OCI-LY1 (cell line): ENCODE data around the gene ACSS1.

Experiments
- H2AFZ ChIP-seq: fragments of 200-600 bp; sonication (generic), shearing (Covaris generic); 2 replicates; pipeline ENCODE4 v1.6.0; 2014; ENCODE audit warnings: antibody characterized with exemption, mild to moderate bottlenecking, low read length
- H3F3A ChIP-seq: fragments of 200-600 bp; sonication (generic), shearing (Covaris generic); 2 replicates; pipeline ENCODE4 v1.6.0; 2014; ENCODE audit warnings: mild to moderate bottlenecking, antibody characterized with exemption, low read length, moderate library complexity; ENCODE audit not compliant: insufficient read depth
- H3K27ac ChIP-seq: fragments of 200-600 bp; sonication (generic); 2 replicates; pipeline ENCODE4 v1.5.1; 2014; ENCODE audit warnings: low read length, mixed run types, mild to moderate bottlenecking, low read depth; ENCODE audit not compliant: poor library complexity, severe bottlenecking
- H3K27me3 ChIP-seq: fragments of 200-600 bp; sonication (generic); 2 replicates; pipeline ENCODE4 v1.6.0; 2014; ENCODE audit warnings: antibody characterized with exemption, mild to moderate bottlenecking, low read length, moderate library complexity; ENCODE audit not compliant: insufficient read depth
- H3K36me3 ChIP-seq: fragments of 200-600 bp; sonication (generic); 2 replicates; pipeline ENCODE4 v1.6.1; 2014; ENCODE audit warnings: mild to moderate bottlenecking, antibody characterized with exemption, low read length, moderate library complexity, mixed read lengths; ENCODE audit not compliant: insufficient read depth
- H3K4me1 ChIP-seq: fragments of 200-600 bp; sonication (generic); 2 replicates; pipeline ENCODE4 v1.5.1; 2014; ENCODE audit warnings: mild to moderate bottlenecking, low read length, moderate library complexity; ENCODE audit not compliant: insufficient read depth, severe bottlenecking
- H3K4me2 ChIP-seq: fragments of 200-600 bp; sonication (generic), shearing (Covaris generic); 2 replicates; pipeline ENCODE4 v1.6.1; 2014; ENCODE audit warnings: low read length
- H3K4me3 ChIP-seq: fragments of 200-600 bp; sonication (generic); 2 replicates; pipeline ENCODE4 v1.5.1; 2014; ENCODE audit warnings: low read length, low read depth, mild to moderate bottlenecking, mixed read lengths; ENCODE audit not compliant: poor library complexity, severe bottlenecking
- H3K79me2 ChIP-seq: fragments of 200-600 bp; shearing (Covaris generic); 2 replicates; pipeline ENCODE4 v1.6.1; 2016; ENCODE audit warnings: mixed run types, low read length, mixed read lengths; ENCODE audit not compliant: insufficient read depth
- H3K9ac ChIP-seq: fragments of 200-600 bp; sonication (generic), shearing (Covaris generic); 2 replicates; pipeline ENCODE4 v1.6.1; 2014; ENCODE audit warnings: mild to moderate bottlenecking, low read length, mixed read lengths
- H3K9me2 ChIP-seq: fragments of 200-600 bp; sonication (generic), shearing (Covaris generic); 2 replicates; pipeline ENCODE4 v1.6.1; 2014; ENCODE audit warnings: low read depth, mild to moderate bottlenecking, low read length, mixed read lengths
- H3K9me3 ChIP-seq: fragments of 200-600 bp; shearing (Covaris generic); 2 replicates; pipeline ENCODE4 v1.6.1; 2014; ENCODE audit warnings: low read length, mixed read lengths
- H4K20me1 ChIP-seq: fragments of 200-600 bp; sonication (generic), shearing (Covaris generic); 2 replicates; pipeline ENCODE4 v1.6.0; 2016; ENCODE audit warnings: mild to moderate bottlenecking, low read length; ENCODE audit not compliant: insufficient read depth
- CTCF ChIP-seq: fragments of 200-600 bp; sonication (generic), shearing (Covaris generic); IDR thresholded peaks from 2 replicates; pipeline ENCODE4 v1.5.1; 2017; ENCODE audit warnings: mild to moderate bottlenecking, antibody characterized with exemption, low read length, moderate library complexity, mixed read lengths
- EZH2 ChIP-seq: fragments of 200-600 bp; sonication (generic), shearing (Covaris generic); IDR thresholded peaks from 2 replicates; pipeline ENCODE4 v1.8.0; 2017; ENCODE audit warnings: borderline replicate concordance, mixed run types, mild to moderate bottlenecking, antibody characterized with exemption, low read length, moderate library complexity, mixed read lengths

ACSS1 gene

GRCh38 chr20:24971376-24972101, 86.4 kb downstream of the ACSS1 start:
- Histone ChIP-seq H3K4me2 (no peak overlapping the region), H3K9me3 (no peaks in the 10 kb centered on the region; the same call in 1 of the 2 replicates), H2AFZ (no peak overlapping the region), H3K4me3 (no peak overlapping the region), H3K36me3 (peaks cover 63% of the 10 kb centered on the region), H3K27me3 (no peaks in the 10 kb centered on the region), H3F3A (no peaks in the 10 kb centered on the region), H3K9me2 (no peaks in the 10 kb centered on the region), H3K4me1 (no peaks in the 10 kb centered on the region), H3K9ac (no peak overlapping the region), H3K79me2 (no peaks in the 10 kb centered on the region), H3K27ac (no peak overlapping the region), H4K20me1 (no peaks in the 10 kb centered on the region)
- TF ChIP-seq CTCF, result no peak

GRCh38 chr20:24970754-24971153, 87.2 kb downstream of the ACSS1 start:
- H2AFZ ChIP-seq, result no peak overlapping the region
- H3K79me2 ChIP-seq, result no peaks in the 10 kb centered on the region
- H3F3A ChIP-seq, result no peaks in the 10 kb centered on the region
- H3K4me3 ChIP-seq, result no peak overlapping the region
- no peaks in the 10 kb centered on the region for H3K4me1 ChIP-seq
- no peaks in the 10 kb centered on the region for H3K9me2 ChIP-seq
- no peak overlapping the region for H3K4me2 ChIP-seq
- TF ChIP-seq EZH2 (no peak), CTCF (no peak)
- no peak overlapping the region for H3K27ac ChIP-seq
- no peaks in the 10 kb centered on the region for H3K27me3 ChIP-seq
- no peaks in the 10 kb centered on the region for H4K20me1 ChIP-seq
- H3K36me3 ChIP-seq, result peaks cover 63% of the 10 kb centered on the region
- no peaks in the 10 kb centered on the region; the same call in 1 of the 2 replicates for H3K9me3 ChIP-seq
- no peak overlapping the region for H3K9ac ChIP-seq

GRCh38 chr20:24970030-24970553, 87.8 kb downstream of the ACSS1 start:
- Histone ChIP-seq H3F3A (no peaks in the 10 kb centered on the region), H3K27ac (no peak overlapping the region), H3K4me1 (no peaks in the 10 kb centered on the region), H3K4me2 (no peak overlapping the region), H3K9me2 (no peaks in the 10 kb centered on the region), H3K36me3 (peaks cover 62% of the 10 kb centered on the region), H3K9ac (no peak overlapping the region), H3K79me2 (no peaks in the 10 kb centered on the region), H3K4me3 (no peak overlapping the region), H2AFZ (no peak overlapping the region), H3K27me3 (no peaks in the 10 kb centered on the region), H4K20me1 (no peaks in the 10 kb centered on the region), H3K9me3 (no peaks in the 10 kb centered on the region; the same call in 1 of the 2 replicates)
- TF ChIP-seq CTCF, result no peak
- TF ChIP-seq EZH2, result no peak
